HG03175 (cell line): Measurements from ENCODE around the gene CACHD1.

Source experiments
- ATAC-seq: cut with Tn5 transposase; IDR thresholded peaks from one replicate; pipeline ENCODE4 v1.9.1; 2021; ENCODE audit warnings: mild to moderate bottlenecking, moderate library complexity; ENCODE audit not compliant: unreplicated experiment

CACHD1 gene

GRCh38 chr1:64645735-64646134, 175.8 kb downstream of the CACHD1 start:
- ATAC-seq: no peak

- no peak for ATAC-seq
Measured at GRCh38 chr1:64650411-64650810, 180.5 kb downstream of the CACHD1 start.

GRCh38 chr1:64651841-64652240, 181.9 kb downstream of the CACHD1 start:
- no peak for ATAC-seq

GRCh38 chr1:64653466-64653865, 183.5 kb downstream of the CACHD1 start:
- ATAC-seq: no peak

- no peak for ATAC-seq
Measured at GRCh38 chr1:64654519-64655341, 184.8 kb downstream of the CACHD1 start.

- no peak for ATAC-seq
Measured at GRCh38 chr1:64655861-64656260, 185.9 kb downstream of the CACHD1 start.

GRCh38 chr1:64659478-64660138, 189.7 kb downstream of the CACHD1 start:
- no peak for ATAC-seq

- no peak for ATAC-seq
Measured at GRCh38 chr1:64663668-64664067, 193.7 kb downstream of the CACHD1 start.

GRCh38 chr1:64664299-64664698, 194.4 kb downstream of the CACHD1 start:
- no peak for ATAC-seq

GRCh38 chr1:64669098-64669675, 199.3 kb downstream of the CACHD1 start:
- ATAC-seq: no peak

GRCh38 chr1:64675718-64676345, 205.9 kb downstream of the CACHD1 start:
- ATAC-seq: no peak

GRCh38 chr1:64676386-64676785, 206.5 kb downstream of the CACHD1 start:
- no peak for ATAC-seq

GRCh38 chr1:64677532-64677931, 207.6 kb downstream of the CACHD1 start:
- ATAC-seq: no peak

- ATAC-seq: no peak
Measured at GRCh38 chr1:64678366-64678765, 208.4 kb downstream of the CACHD1 start.

- no peak for ATAC-seq
Measured at GRCh38 chr1:64679177-64679576, 209.2 kb downstream of the CACHD1 start.

- no peak for ATAC-seq
Measured at GRCh38 chr1:64680599-64680998, 210.7 kb downstream of the CACHD1 start.

- ATAC-seq: no peak
Measured at GRCh38 chr1:64681043-64681442, 211.1 kb downstream of the CACHD1 start.

GRCh38 chr1:64683419-64683818, 213.5 kb downstream of the CACHD1 start:
- no peak for ATAC-seq

- ATAC-seq: no peak
Measured at GRCh38 chr1:64685217-64685616, 215.3 kb downstream of the CACHD1 start.

GRCh38 chr1:64685765-64686341, 215.9 kb downstream of the CACHD1 start:
- no peak for ATAC-seq
